Activated CD8-positive, alpha-beta memory T cell treated with anti-CD3 and anti-CD28 coated beads for 36 hours (primary cell): ENCODE measurements around the gene CGNL1. TPM values are rescaled to one million over a fixed set of nuclear protein-coding genes. Genes with fewer than 3 reads are reported as not detected.

Source experiments
- CTCF ChIA-PET: fragments of 350-600 bp; sonication (Branson Sonifier 250); formaldehyde crosslinking; loops from one replicate; lab custom pipeline; 2021; ENCODE audit warnings: antibody characterized with exemption; lab: Charles Lee
- POLR2A ChIA-PET: fragments of 350-600 bp; sonication (Branson Sonifier 250); formaldehyde crosslinking; loops from one replicate; lab custom pipeline; 2021; ENCODE audit warnings: antibody characterized with exemption; lab: Charles Lee
- total RNA-seq, 2 experiments: library from RNA; stranded (reverse); gene quantifications; one replicate each; pipeline ENCODE4 v1.2.3, GENCODE V29; 2021

The CGNL1 gene
- total RNA-seq, 2 experiments from 2014 or later = not detected

DNA sequence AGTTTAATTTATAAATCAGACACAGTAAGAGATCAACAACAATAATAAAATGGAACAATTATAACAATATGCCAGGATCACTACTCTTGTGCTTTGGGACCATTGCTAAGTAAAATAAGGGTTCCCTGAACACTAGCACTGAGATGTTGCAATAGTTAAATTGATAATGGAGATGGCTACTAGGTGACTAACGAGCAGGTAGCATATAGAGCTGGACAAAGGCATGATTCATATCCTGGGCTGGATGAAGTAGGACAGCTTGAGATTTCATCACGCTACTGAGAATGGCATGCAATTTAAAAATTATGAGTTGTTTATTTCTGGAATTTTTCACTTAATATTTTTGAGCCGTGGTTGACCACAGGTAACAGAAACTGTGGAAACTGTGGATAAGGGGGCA is 194.7 kb downstream of the CGNL1 start:
- ChIA-PET CTCF (no interaction called here), POLR2A (no interaction called here)

DNA sequence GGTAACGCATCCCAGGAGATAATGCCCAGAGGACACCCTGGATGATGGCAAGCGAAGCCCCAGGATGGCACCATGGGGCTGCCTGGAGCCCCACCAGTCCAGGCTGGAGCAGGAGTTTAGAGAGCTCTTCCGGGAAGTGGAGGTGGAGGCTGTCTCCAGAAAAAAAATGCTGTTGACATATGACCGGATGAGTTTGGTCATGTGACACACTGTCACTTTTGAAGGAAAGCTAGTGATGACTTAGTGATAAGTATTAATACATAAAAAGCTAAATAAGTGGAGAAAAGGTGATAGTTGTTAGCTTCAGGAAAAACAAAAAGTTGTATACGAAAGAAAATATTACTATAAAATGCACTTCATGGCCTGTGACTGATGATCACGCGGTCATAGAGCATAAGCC is 195.4 kb downstream of the CGNL1 start:
- POLR2A ChIA-PET = no interaction called here
- CTCF ChIA-PET = no interaction called here

DNA sequence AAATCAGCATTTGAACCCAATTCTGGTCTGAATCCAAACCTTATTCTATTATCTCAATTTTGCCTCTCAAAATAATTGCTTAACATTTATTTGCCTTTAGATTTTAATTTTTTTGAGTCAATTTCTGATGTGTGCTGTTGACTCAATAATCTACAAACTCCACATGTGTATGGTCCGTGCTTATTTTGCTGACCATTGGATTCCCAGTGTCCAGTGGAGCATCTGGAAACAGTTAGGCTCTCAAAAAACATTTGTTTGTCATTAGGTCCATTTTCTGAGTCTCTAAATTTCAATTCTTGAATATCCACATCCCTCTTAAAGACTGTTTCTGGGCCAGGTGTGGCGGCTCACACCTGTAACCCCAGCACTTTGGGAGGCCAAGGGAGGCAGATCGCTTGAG is 196.2 kb downstream of the CGNL1 start:
- ChIA-PET POLR2A (no interaction called here), CTCF (no interaction called here)

DNA sequence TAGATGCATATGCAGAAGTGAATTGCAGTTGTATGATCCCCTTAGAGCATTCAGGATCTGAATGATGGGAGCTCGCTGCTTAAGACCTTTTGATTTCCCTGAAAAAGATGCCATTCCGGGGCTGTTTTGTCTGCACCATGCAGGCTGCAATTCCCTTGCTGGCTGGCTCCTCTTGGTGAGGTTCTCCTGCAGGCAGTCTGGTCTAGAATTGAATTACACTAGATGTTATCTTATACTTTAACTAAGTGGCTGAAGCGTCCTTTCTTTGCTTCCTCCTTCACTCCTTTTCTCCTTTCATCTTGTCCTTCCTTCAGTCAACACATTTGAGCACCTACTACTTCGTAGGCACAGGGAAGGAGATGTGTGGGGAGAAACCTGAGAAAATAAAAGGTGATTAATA is 196.8 kb downstream of the CGNL1 start:
- ChIA-PET POLR2A (no interaction called here), CTCF (no interaction called here)

- ChIA-PET CTCF (interaction anchor here (1.6 kb wide), 1 partner anchor 14 kb away, joined by 5 read pairs; no protein-coding TSS in a partner anchor), POLR2A (no interaction called here)
Measured at GRCh38 chr15:57575363-57575762, 199.1 kb downstream of the CGNL1 start.

DNA sequence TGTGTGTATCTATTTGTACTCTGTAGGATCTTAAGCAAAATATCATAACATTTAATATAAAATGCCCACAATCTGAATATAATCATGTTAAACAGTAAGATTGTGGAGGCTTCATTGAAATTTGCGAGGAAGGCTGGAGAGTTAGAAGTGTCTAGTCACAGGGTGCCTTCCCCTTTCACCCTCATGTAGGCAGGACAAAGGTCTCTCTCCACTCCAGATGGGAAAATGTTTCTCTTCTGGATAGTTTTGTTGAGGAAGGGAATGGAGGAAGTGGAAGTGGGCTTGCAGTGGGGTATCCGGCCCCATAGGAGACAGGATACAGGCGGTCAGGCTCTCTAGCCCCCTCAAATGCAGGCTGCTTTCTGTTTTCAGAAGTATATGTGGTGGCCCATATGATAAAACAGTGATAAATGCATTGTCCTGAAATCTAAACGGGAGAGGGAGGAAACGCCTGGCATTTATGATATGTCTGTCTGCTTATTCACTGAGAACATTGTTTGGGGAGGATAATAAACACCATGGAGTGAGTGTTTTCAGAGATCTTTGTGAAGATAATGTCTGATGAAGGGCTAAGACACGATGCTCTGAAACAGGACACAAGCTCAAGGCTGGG is 202.1 kb downstream of the CGNL1 start:
- POLR2A ChIA-PET = no interaction called here
- CTCF ChIA-PET = no interaction called here

- POLR2A ChIA-PET = no interaction called here
- CTCF ChIA-PET = no interaction called here
Measured at GRCh38 chr15:57580428-57580827, 204.1 kb downstream of the CGNL1 start.

- CTCF ChIA-PET = no interaction called here
- POLR2A ChIA-PET = no interaction called here
Measured at GRCh38 chr15:57580866-57581265, 204.6 kb downstream of the CGNL1 start.

- ChIA-PET CTCF (no interaction called here), POLR2A (no interaction called here)
Measured at GRCh38 chr15:57582090-57582489, 205.8 kb downstream of the CGNL1 start.

- CTCF ChIA-PET = no interaction called here
Measured at GRCh38 chr15:57583282-57583681, 207.0 kb downstream of the CGNL1 start.

GRCh38 chr15:57583720-57584119 is 207.4 kb downstream of the CGNL1 start:
- ChIA-PET POLR2A (no interaction called here), CTCF (no interaction called here)

More at GRCh38 chr15:57583282-57583681, 207.0 kb downstream of the CGNL1 start:
- POLR2A ChIA-PET = no interaction called here

DNA sequence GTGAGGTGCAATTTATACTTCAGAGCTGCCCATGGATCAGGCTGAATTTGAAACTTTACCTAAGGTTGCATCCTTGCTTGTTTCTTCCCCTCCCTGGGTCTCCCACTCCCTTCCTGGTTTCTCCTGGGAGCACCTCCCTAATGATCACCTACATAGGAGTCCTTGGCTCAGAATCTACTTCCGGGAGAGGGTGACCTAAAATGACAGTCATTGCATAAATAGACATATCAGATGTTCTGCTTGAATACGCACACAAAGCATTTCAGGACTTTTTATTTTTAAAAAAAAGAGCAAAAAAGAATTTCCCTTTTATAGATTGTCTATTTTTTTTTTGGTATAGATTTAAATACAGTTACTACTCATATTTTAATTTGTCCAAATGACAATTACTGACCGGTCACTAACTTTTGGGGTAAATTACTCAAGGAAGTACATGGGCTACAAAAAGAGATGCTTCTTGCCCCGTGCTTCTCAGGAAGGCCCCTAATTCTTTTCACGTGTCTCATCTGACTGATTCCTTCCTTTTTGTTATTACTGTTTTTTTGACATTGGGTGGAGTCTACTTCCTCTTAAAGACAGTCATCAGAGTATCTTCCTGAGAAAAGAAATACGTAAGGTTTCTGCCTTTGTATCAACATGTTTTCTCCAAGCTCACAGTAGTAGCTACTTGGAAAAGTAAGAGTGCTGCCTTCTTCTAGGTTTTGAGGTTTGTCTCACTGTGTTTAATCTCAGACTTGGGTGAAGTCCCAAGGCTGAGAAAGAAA is 210.5 kb downstream of the CGNL1 start:
- CTCF ChIA-PET = no interaction called here
- POLR2A ChIA-PET = no interaction called here

- ChIA-PET POLR2A (no interaction called here), CTCF (interaction anchor here (0.5 kb wide), 1 partner anchor 250 kb away, joined by 3 read pairs; no protein-coding TSS in a partner anchor)
Measured at GRCh38 chr15:57589281-57589680, 213.0 kb downstream of the CGNL1 start.

- POLR2A ChIA-PET = no interaction called here
- CTCF ChIA-PET = no interaction called here
Measured at GRCh38 chr15:57589754-57590153, 213.4 kb downstream of the CGNL1 start.

DNA sequence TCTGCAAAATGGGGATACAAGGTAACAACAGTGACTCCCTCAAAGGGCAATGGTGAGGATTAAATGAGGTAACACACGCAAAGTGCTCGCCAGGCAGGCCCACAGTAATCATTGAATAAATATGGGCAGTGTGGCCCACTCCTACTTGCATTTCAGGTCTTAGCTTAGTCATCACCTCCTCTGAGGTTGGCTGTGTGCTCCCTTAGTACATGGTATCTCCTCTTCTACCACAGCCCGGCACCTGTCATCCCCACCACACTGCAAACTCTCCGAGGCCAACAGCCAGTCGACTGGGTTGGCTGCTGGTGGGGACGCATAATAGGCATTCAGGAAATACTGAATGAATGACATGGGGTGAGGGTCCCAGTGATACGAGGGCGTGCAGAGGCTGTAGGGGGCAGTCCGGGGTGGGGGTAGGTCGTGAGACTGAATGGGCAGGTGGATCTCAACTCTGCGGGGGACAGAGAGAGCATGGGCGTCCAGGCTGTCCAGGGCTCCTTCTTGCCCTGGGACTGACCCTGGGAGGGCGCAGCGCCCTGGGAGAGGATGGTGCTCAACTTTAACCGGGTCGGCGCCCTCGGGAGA is 215.0 kb downstream of the CGNL1 start:
- CTCF ChIA-PET = no interaction called here
- POLR2A ChIA-PET = no interaction called here

- POLR2A ChIA-PET = no interaction called here
- CTCF ChIA-PET = no interaction called here
Measured at GRCh38 chr15:57591822-57592367, 215.6 kb downstream of the CGNL1 start, which contains the start of gene MYZAP. Gene MYZAP, plus strand, starts transcription at chr15:57591904. Its CDS starts 131 bp downstream, at chr15:57592035.

DNA sequence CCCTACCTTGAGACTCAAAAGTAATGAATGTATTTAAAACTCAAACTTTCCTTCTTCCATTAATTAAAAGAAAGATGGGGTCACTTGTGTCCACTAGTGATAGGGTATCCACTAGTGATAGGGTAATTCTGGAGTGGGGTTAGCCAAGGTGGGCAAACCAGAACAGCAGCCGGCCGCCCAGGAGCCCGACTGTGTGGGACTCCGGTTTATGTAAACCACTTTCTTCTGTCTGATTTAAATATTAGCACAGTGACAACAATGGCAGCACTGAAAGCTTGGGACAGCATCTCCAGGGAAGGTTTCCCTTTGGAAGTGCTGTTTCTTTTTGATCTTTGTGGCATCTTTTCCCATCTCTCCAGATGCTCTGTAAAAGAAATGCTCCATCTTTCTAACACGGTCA is 216.1 kb downstream of the CGNL1 start:
- ChIA-PET POLR2A (no interaction called here), CTCF (no interaction called here)

DNA sequence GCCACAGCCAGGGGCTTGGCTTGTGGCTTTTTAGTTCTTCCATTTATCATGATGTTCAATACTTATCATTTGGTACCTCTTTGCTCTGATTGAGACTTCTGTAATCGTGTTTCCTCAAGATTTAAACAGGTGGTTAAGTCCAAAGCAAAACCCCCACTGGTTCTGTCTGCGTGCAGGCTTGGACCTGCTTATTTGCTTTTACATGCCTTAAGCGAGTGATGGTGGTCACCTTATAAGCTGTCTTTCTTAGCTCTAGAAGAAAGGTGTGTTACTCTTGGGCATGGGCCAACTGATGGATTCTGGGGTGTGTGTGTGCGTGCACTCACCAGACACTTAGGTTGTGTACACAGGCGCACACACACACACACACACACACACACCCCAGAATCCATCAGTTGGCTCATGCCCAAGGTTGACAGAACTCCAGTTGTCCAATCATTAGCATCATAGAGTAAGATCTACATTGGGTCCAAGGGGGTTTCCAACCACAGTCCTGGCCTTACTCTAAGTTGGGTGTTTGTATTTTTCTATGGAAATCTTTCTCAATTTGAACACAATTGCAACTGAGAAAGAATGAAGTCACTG is 216.6 kb downstream of the CGNL1 start:
- CTCF ChIA-PET = no interaction called here
- POLR2A ChIA-PET = no interaction called here

DNA sequence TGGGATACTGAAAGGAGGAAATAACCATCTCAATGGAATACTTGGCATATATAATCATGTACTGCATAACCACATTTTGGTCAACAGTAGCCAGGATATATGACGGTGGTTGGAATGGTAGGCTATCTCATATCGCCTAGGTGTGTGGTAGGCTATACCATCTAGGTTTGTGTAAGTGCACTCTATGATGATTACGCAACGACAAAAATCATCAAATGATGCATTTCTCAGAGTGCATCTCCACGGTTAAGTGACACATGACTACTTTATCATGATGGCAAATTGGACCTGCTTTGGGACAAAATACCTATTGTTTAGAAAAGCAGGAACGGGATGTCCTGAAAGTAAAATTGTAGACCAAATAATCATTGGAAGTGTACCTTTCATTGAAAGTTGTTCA is 218.2 kb downstream of the CGNL1 start:
- CTCF ChIA-PET = no interaction called here

More for the DNA sequence above, 218.2 kb downstream of the CGNL1 start:
- POLR2A ChIA-PET = no interaction called here
